ENCODE measurements around the gene RPS28. TPM values are rescaled to one million over a fixed set of nuclear protein-coding genes. Genes with fewer than 3 reads are reported as not detected.
"Not testable (repeated sequence)": the region's sequence is repeated elsewhere in the genome, so short reads cannot be mapped to it uniquely, and the experiment has no call there.

Gene RPS28
- 100 to 1,000 TPM; 158 to 402 TPM for total RNA-seq

DNA sequence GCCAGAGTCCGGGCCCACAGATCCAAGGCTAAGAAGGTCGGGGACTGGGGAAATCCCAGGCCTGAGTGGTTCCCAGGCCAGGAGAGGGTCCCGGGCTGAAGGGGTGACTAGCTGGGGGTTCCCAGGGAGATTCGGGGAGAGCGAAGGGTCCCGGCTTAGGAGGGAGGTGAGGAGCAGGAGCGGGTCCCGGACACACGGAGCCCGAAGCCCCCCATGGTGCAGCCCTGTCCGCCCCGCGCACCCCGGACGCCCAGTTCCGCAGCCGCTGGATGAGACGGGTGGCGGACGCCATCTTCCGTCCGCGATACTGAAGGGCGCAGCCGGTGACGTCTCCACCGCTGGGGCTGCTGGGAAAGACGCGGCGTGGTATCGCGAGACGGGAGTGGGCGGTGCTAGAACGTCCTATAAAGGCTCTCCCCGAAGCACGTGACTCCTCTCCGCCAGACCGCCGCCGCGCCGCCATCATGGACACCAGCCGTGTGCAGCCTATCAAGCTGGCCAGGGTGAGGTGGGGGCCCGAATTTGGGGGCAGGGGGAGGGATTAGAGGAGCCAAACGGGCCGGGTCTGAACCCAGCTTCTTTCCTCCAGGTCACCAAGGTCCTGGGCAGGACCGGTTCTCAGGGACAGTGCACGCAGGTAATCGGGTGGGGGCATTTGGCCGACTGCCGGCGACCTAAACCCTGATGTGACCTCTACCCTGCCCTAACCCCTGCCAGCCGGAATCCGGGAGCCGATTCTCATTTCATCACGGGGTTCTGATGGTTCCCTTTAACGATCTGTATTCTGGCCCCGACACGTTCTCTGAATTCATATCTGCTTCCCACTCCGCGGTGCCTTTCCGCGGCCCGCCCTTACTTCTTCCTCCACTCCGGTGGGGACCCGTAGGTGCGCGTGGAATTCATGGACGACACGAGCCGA is at the start of gene RPS28, which contains the start of gene NDUFA7:
Gene RPS28, plus strand, starts transcription at position 430 of the 919 bp plus-strand sequence. Its CDS starts 35 bp downstream, at position 465.
Gene NDUFA7, minus strand, starts transcription at position 309 of the 919 bp plus-strand sequence. Its CDS starts 17 bp downstream, at position 292.
- TF ChIP-seq, protein P1, sequence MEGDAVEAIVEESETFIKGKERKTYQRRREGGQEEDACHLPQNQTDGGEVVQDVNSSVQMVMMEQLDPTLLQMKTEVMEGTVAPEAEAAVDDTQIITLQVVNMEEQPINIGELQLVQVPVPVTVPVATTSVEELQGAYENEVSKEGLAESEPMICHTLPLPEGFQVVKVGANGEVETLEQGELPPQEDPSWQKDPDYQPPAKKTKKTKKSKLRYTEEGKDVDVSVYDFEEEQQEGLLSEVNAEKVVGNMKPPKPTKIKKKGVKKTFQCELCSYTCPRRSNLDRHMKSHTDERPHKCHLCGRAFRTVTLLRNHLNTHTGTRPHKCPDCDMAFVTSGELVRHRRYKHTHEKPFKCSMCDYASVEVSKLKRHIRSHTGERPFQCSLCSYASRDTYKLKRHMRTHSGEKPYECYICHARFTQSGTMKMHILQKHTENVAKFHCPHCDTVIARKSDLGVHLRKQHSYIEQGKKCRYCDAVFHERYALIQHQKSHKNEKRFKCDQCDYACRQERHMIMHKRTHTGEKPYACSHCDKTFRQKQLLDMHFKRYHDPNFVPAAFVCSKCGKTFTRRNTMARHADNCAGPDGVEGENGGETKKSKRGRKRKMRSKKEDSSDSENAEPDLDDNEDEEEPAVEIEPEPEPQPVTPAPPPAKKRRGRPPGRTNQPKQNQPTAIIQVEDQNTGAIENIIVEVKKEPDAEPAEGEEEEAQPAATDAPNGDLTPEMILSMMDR (IDR thresholded peaks at IDR 0.05), result peak in 1 of 2 donors; percentile 59

DNA sequence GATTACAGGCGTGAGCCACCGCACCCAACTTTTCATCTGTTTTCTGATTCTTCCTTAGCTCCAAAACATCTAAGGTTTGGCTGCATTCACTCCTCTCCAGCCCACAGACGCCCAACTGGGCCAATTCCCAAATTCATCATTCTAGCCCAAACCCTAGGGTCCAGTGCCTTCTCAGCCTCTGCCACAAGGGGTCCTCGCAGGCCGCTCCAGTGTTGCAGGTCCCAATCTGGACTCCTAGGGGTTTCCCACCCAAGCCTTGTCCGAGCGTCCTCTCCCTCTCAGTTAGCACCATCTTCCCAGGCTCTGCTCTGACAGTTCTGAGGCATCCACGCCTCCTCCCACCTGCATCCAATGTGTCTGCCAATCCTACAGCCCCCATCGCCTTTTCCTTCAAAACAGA is 44.8 kb upstream of the RPS28 start:
- H3K27me3 ChIP-seq; H3K36me3 ChIP-seq; H3K4me1 ChIP-seq; H3K27ac ChIP-seq; H3K9me3 ChIP-seq; H3K4me3 ChIP-seq; DNase-seq (ENCODE audit: low spot score): not testable (repeated sequence)

More for the DNA sequence above, at the start of gene RPS28, which contains the start of gene NDUFA7:
- DNase-seq (ENCODE audit: low spot score), result peak; percentile 97
- Histone ChIP-seq H3K9me3 (no peaks in the 10 kb centered on the region), H3K36me3 (peaks cover 17% of the 10 kb centered on the region), H3K4me3 (peak within 1 kb of the TSS; percentile 78 to 92), H3K27ac (peak within 1 kb of the TSS; percentile 90 to 93), H3K4me1 (peaks cover 0 to 48% of the 10 kb centered on the region in 2 donors), H3K27me3 (no peaks in the 10 kb centered on the region)

GRCh38 chr19:8291337-8291736 is 30.0 kb upstream of the RPS28 start:
- not testable (repeated sequence) for H3K27ac ChIP-seq; H3K9me3 ChIP-seq; H3K27me3 ChIP-seq; H3K4me1 ChIP-seq; H3K4me3 ChIP-seq; DNase-seq (ENCODE audit: low spot score); H3K36me3 ChIP-seq

DNA sequence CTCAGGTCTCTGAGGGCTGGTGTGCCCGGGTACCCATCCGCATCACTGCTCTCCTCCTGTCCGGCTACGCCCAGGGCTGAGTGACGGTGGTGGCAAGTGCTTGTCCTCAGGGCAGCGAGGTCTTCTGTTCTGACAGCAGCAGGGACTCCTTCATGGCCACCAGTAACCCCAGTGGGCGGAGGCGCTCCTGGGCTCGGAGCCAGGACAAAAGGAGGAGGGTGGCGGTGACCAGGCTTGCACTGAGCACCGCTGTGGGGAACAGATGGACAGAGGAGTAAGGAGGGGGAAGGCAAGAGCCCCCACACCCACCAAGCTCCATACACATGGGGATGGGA is 19.0 kb upstream of the RPS28 start:
- peak; percentile 58 for DNase-seq (ENCODE audit: low spot score)
- no peaks in the 10 kb centered on the region for H3K27me3 ChIP-seq
- H3K4me1 ChIP-seq, result peaks cover 0 to 13% of the 10 kb centered on the region in 2 donors
- no peak overlapping the region for H3K4me3 ChIP-seq
- no peak overlapping the region for H3K27ac ChIP-seq
- TF ChIP-seq, protein P1 (IDR thresholded peaks at IDR 0.05), result no peak
- H3K9me3 ChIP-seq, result no peaks in the 10 kb centered on the region
- H3K36me3 ChIP-seq, result peaks cover 7% of the 10 kb centered on the region

DNA sequence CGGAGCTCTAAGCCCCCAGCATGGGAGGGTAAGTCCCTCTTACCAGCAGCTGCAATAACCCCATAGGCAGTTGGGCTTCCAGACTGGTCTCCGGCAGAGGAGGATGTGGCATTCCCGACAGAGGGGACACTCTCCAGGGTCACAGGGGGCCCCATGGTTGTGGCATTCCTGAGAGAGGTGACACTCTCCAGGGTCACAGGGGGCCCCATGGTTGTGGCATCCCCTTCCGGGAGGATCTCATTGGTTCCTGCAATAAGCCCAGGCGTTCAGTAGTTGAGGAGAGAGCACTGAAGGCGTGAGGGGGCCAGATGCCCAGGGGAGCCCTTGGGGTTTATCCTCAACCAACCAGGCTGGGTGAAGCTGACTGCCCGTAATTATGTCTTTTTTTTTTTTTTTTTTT is 18.6 kb upstream of the RPS28 start:
- TF ChIP-seq, protein P1 (IDR thresholded peaks at IDR 0.05), result no peak
- no peaks in the 10 kb centered on the region for H3K9me3 ChIP-seq
- no peak overlapping the region for H3K27ac ChIP-seq
- H3K4me1 ChIP-seq, result peaks cover 0 to 17% of the 10 kb centered on the region in 2 donors
- H3K27me3 ChIP-seq, result no peaks in the 10 kb centered on the region
- peak; percentile 55 for DNase-seq (ENCODE audit: low spot score)
- peaks cover 7% of the 10 kb centered on the region for H3K36me3 ChIP-seq
- no peak overlapping the region for H3K4me3 ChIP-seq

- peaks cover 16% of the 10 kb centered on the region for H3K36me3 ChIP-seq
- no peak overlapping the region for H3K27ac ChIP-seq
- no peaks in the 10 kb centered on the region for H3K9me3 ChIP-seq
- no peak overlapping the region for H3K4me3 ChIP-seq
- H3K4me1 ChIP-seq, result peaks cover 0 to 39% of the 10 kb centered on the region in 2 donors
- TF ChIP-seq, protein P1 (IDR thresholded peaks at IDR 0.05), result no peak
- no peaks in the 10 kb centered on the region for H3K27me3 ChIP-seq
- DNase-seq (ENCODE audit: low spot score), result peak; percentile 49
These were observed 16.3 kb upstream of the RPS28 start for GRCh38 chr19:8304841-8305621.

Data from right atrium auricular region (tissue), 2 donors.